22Rv1 (cell line): Measurements from ENCODE around the gene CMBL.

Source experiments
- CTCF ChIP-seq: fragments of 450-650 bp; IDR thresholded peaks from 2 replicates; pipeline ENCODE4 v1.5.1; 2017; ENCODE audit warnings: mild to moderate bottlenecking
- ZFX ChIP-seq: fragments of 450-650 bp; IDR thresholded peaks from 2 replicates; pipeline ENCODE4 v1.6.1; 2017; ENCODE audit warnings: antibody characterized with exemption, borderline replicate concordance

GRCh38 chr5:10275460-10275859 is 32.2 kb downstream of the CMBL start:
- no peak for TF ChIP-seq CTCF
- TF ChIP-seq ZFX: no peak
